Measurements from ENCODE around the gene DCLK1. TPM values are rescaled to one million over a fixed set of nuclear protein-coding genes. Genes with fewer than 3 reads are reported as not detected.

The DCLK1 gene
- total RNA-seq, 1 experiment from 2014 or later = 36.2 TPM

- Histone ChIP-seq H4K5ac (ENCODE audit: insufficient read length, low read depth, low read length) (no peak overlapping the region), H3K4me1 (ENCODE audit: insufficient read depth, low read length) (peaks cover 6% of the 10 kb centered on the region; the same call in 1 of the 2 replicates), H3K23ac (ENCODE audit: insufficient read length, low read depth, low read length) (no peak overlapping the region), H2BK15ac (ENCODE audit: low read depth, low read length) (no peak overlapping the region), H3K4ac (ENCODE audit: low read depth, low read length) (no peak overlapping the region), H2BK120ac (ENCODE audit: low read depth, low read length, poor library complexity, severe bottlenecking) (no peak overlapping the region), H3K18ac (ENCODE audit: insufficient read length, low read depth, low read length) (no peak overlapping the region), H3K79me1 (ENCODE audit: insufficient read depth, low read depth, low read length, poor library complexity, severe bottlenecking) (no peaks in the 10 kb centered on the region), H2BK12ac (ENCODE audit: insufficient read length, low read depth, low read length) (no peak overlapping the region), H3K79me2 (ENCODE audit: insufficient read depth, low read length) (no peaks in the 10 kb centered on the region; the same call in 1 of the 2 replicates), H2AK5ac (ENCODE audit: insufficient read length, low read length) (no peak overlapping the region), H2BK5ac (ENCODE audit: insufficient read length, low read length) (no peak overlapping the region), H4K91ac (ENCODE audit: insufficient read length, low read depth, low read length) (no peak overlapping the region), H2AFZ (ENCODE audit: low read length) (no peak overlapping the region), H3K9me3 (ENCODE audit: control insufficient read depth, low read depth, low read length) (no peaks in the 10 kb centered on the region), H2BK20ac (ENCODE audit: low read depth, low read length, poor library complexity, severe bottlenecking) (no peak overlapping the region), H3K27me3 (ENCODE audit: insufficient read depth, low read length) (no peaks in the 10 kb centered on the region), H4K20me1 (ENCODE audit: control insufficient read depth, insufficient read depth, insufficient read length) (no peaks in the 10 kb centered on the region), H3K14ac (ENCODE audit: insufficient read depth, low read length) (no peak overlapping the region), H3K23me2 (ENCODE audit: insufficient read length, low read depth, low read length, poor library complexity, severe bottlenecking) (peaks cover 4% of the 10 kb centered on the region), H3K9ac (ENCODE audit: extremely low read depth, insufficient read length, low read length) (no peak overlapping the region), H4K8ac (replicated peaks; ENCODE audit: insufficient read length, low read depth, low read length) (no peak overlapping the region), H3K4me2 (ENCODE audit: insufficient read depth, insufficient read length, low read length) (no peak overlapping the region), H3T11ph (ENCODE audit: low read length) (no peak overlapping the region), H3K27ac (ENCODE audit: insufficient read length, low read depth, low read length) (no peak overlapping the region), H3K56ac (ENCODE audit: insufficient read length, low read depth, low read length) (no peak overlapping the region)
- Mint-ChIP-seq H3K27me3 (ENCODE audit: low read depth) (no peaks in the 10 kb centered on the region), H3K4me1 (peaks cover 39 to 48% of the 10 kb centered on the region in 2 experiments), H3K4me3 (no peak overlapping the region), H3K27ac (no peak overlapping the region; a peak in 1 of 7 replicates), H3K9me3 (no peaks in the 10 kb centered on the region; a peak in 1 of 5 replicates), H3K36me3 (ENCODE audit: insufficient read depth in 1 of 3, low read depth in 3 of 3) (peaks cover 3 to 43% (median 18%) of the 10 kb centered on the region in 3 experiments; a peak in 6 of 7 replicates)
- TF ChIP-seq CTCF (conservative IDR thresholded peaks at IDR 0.05) = peak; percentile 33; the same call in 2 of the 3 replicates
- WGBS (ENCODE audit: extremely low coverage, insufficient read length, low lambda C conversion rate) = no CpG with 5 or more reads among the region's 5 CpGs
- no peak for DNase-seq
Measured at GRCh38 chr13:35850569-35850968, 280.6 kb downstream of the DCLK1 start.
